DMS53 treated with DMSO at 0.1 percent for 48 hours (cell line): Measurements from ENCODE around the gene CTPS2.

ENCODE experiments used
- DNase-seq: peaks from one replicate; lab custom pipeline; 2025; ENCODE audit not compliant: unreplicated experiment; lab: John Stamatoyannopoulos, UW

CTPS2 gene

DNA sequence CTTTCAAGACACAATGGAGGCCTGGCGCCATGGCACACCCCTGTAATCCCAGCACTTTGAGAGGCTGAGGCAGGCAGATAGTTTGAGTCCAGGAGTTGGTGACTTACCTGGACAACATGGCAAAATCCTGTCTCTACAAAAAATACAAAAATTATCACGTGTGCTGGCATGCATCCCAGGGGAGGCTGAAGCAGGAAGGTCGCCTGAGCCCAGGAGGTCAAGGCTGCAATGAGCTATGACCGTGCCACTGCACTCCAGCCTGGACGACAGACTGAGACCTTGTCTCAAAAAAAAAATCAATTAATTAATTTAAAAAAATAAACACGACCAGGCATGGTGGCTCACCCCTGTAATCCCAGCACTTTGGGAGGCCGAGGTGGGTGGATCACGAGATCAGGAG, 2.0 kb upstream of the CTPS2 start:
- no peak for DNase-seq

DNA sequence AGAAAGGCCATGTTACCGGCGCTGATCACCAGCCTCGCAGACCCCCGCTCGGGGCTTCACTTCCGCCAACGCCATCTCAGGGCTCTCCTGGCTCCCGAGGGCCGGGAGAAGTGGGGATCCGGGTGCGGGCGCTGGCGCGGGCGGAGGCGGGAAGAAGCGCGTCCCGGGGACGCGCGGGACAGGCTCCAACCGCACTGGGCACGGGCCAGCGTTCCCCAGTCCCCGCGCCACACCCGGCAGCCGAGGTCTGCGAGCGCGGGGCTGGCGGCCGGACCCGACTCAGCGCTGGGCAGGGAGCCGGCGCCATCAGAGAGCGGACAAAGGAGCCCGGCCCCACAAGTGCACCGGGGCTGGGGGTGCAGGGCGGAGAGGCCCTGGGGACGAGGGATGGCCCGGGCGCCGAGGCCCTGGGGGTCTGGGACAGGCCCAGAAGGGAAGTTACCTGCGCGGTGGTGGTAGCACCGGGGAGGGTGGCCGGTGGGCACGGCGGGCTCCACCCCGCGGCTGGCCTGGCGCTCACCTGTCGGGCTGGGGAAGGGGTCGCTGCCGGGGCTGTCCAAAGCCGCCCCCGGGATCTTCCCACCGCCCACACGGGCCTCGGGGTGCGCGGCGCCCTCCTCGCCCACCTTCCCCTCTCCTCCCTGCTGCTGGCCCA, 449 bp downstream of the CTPS2 start:
- DNase-seq, result no peak

DNA sequence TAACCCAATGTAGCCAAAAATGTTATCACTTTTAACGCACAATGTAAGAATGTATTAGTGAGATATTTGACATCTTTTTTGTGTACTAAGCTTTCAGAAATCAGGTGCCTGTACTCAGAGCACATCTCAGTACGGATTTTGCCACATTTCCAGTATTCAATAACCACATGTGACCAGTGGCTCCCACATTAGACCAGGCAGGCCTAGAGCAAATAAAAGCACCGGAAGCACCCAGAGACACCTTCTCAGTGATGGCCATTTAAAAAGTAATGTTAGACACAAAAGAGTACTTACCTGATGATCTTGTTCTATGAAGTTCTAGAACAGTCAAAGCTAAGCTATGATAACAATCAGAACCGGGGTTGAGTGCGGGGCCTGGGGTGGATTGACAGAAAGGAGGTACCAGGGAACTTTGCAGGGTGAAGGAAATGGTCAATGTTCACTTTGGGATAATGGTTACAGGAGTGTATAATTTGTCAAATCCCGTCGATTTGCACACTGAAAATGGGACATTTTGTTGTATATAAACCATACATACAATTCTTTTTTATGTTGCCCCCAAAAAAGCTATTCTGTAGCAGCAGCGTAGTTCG, 1.2 kb downstream of the CTPS2 start:
- DNase-seq, result no peak

DNA sequence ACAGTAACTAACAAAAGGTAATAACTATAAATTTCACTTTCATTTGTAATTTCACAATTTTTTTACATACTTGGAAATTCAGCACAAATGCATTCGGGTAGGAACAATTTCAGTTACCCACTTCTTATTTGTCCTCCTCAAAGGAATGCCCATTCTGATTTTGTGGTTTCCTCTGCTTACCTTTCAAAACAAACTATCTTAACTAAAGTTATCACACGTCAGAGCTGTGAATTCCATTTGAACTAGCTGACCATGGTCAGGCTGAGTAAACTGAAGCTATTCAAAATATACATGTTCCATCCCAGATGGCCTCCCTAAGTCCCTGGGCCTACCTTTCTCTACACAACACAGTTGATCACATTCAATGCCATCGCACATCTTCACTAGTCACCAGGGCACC, 4.5 kb downstream of the CTPS2 start:
- no peak for DNase-seq

DNA sequence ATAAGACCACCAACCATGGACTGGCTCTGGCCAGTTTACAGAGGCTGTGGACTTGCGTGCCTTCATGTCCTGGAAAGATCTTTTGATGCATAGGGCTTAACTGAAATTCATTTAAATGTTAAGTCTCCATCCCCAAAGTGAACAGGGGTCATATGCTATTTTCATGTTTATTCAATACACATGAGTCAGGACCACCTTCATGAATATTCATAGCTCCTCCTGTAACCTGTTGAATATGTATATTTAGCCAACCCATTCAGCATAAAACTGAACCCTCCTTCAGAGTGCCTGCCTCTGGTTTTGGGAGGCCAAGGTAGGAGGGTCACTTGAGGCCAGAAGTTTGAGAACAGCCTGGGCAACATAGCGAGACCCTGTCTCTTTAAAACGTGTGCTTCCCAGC, 7.1 kb downstream of the CTPS2 start:
- DNase-seq, result no peak

DNA sequence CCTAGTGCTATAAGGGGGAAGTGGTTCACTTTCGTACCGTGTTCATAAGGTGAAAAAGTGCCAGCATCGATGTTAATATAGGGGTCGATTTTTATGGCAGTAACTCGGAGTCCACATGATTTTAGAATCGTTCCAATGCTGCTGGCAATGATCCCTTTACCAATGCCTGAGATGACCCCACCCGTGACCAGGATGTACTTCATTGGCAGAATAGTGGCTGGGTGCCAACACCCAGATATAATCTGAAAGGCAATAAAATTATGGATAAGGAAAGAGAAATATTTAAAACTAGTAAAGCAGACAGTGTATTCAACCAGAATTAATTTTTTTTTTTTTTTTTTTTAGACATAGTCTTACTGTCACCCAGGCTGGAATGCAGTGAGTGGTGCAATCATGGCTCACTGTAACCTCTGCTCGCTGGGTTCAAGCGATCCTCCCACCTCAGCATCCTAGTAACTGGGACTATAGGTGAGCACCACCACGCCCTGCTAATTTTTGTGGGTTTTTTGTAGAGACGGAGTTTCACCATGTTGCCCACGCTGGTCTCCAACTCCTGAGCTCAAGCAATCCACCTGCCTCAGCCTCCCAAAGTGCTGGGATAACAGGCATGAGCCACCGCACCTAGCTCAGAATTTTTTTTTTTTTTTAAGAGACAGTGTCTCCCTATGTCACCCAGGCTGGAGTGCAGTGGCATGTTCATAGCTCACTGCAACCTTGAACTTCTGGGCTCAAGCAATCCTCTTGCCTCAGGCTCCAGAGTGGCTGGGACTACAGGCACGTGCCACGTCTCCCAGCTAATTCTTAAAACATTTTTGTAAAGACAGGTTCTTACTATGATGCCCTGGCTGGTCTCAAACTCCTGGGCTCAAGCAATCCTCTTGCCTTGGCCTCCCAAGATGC, 9.5 kb downstream of the CTPS2 start:
- no peak for DNase-seq

DNA sequence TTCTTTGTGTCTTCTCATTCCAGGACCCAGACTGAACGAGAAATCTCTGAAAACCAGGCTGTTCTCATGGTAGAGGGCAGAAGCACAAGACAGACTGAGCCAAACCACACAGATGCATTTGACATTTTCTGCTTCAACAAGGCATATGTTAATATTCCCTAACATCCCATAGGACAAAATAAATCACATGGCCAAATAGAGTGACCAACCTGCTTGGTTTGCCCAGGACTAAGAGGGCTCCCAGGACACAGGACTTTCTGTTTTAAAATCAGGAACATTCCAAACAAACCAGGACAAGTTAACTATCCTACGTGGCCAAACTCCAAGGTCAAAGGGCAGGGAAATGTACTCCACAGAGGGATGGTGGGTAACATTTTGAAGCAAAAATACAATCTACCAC, 11.7 kb downstream of the CTPS2 start:
- DNase-seq, result no peak

DNA sequence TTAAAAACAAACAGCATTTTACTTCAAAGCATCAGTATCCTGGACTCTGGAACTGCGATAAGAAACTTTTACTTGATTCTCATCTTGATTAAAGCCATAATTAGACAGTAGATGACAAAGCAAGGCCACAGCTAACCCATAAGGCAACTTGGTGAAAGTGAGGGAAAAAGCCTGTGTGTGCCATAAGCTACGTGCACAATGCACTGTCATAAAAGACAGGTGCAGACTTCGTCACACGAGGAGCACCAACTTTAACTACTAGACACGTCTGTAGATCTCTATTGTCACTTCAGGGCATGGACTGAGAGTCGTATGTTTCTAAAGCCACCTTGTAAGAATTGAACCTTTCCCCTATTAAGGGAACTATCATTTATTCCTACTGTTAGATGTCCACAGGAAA, 13.1 kb downstream of the CTPS2 start:
- no peak for DNase-seq

DNA sequence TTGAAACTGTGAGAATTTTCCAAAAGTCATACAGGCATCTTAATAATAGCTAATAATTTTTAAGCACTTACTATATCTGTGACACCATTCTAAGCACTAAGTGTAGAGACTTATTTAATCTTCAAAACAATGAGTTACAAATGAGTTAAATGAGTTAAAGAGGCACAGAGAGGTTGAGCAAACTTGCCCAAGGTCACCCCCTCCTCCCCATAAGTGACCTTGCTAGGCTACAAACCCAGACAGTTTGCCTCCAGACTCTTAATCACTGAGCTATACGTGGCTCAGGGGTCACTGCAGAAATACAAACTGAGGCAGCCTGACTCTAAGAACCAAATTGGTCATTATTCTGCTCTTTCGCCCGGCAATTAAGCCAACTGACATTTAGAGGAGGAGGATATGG, 15.5 kb downstream of the CTPS2 start:
- DNase-seq, result no peak

DNA sequence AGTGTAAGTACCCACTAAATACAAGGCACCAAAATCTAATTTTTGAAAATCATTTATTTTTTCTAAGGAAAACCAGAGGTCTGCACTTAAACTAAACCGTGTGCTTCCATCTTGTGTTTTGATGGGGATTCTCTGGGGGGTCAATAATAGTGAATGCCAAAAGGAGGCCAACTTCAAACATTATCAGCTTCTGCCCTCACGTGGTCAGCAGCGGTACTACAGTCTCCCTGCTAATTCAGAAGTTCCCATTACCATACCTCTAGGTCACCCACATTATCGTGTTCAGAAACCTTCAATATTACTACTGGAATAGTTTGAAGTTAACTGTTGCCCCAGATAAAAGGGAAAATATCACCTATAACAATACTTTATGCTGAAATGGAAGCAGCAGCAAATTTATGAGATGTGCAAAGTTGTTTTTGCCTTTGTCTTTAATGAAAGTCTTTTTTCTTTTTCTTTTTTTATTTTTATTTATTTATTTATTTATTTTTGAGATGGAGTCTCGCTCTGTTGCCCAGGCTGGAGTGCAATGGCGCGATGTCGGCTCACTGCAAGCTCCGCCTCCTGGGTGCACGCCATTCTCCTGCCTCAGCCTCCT, 17.3 kb downstream of the CTPS2 start:
- DNase-seq, result peak; percentile 16

DNA sequence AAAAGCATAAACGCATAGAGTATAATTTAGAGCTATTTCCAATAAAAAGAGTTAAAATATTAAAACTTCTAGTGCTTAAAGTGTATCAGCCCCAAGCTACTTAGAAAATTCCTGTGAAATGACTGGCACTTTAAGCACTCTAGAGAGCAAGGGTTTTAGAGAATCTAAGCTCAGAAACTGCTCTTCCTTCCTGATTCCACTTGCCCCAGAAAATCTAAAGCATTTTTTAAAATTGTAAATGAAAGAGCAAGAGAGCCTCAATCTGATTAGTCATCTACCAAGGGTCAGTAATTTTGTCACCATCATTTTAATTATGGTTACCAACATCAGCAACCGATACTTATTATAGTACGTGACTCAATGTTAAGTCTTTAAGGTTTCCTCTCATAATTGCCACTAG, 25.0 kb downstream of the CTPS2 start:
- DNase-seq, result no peak

DNA sequence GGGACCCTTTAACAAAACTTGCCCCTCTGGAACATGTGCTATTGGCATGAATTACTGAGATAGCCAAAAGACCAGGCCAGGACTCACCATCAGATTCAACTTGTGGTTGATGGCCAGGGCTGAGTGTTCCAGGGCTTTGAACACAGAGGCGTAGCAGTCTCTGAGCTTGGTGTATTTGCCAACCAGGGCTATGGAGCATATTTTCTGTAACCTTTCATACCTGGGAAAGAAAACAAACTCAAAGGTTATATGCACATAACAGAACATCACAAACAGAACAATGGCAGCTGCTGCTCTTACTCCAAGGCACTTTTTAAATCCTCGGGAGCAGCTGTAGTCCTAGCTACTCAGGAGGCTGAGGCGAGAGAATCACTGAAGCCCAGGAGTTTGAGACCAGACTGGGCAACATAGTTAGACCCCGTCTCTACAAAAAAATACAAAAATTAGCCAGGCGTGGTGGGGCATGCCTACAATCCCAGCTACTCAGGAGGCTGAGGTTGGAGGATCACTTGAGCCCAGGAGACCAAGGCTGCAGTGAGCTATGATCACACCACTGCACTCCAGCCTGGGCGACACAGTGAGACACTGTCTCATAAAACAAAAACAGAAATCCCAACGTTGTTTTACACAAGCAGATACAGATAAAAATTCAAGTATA, 29.3 kb downstream of the CTPS2 start:
- DNase-seq, result no peak

DNA sequence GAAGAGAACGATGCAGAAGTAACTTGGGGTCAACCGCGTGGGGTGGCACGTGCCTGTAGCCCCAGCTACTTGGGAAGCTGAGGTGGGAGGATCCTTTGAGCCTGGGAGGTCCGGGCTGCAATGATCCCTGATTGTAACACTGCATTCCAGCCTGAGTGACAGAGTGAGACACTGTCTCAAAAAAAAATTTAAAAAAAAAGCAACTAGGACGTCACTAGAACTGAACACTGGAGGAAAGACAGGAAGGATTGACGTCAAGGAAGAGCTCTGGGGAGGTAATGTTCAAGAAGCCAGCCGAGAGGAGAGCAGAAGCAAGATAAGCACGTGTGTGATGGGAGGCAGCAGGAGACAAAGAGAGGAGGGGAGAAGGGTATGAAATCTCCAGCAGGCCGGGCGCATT, 33.8 kb downstream of the CTPS2 start:
- no peak for DNase-seq

DNA sequence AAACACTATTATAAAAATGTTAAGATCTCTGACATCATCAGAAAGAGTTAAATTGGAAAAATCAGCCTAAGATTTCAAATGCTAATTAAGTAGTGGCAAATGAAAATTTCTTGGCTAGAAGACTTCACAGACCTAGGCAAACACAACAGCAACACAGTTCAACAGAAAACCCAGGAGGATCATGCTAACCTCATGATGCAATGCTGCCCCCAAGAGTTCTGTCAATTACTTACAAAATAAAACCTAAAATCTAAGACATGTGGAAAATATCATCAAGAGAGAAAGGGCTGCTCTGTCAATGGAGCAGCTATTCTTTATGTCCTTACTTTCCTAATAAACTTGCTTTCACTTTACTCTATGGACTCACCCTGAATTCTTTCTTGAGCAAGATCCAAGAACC, 41.5 kb downstream of the CTPS2 start:
- peak; percentile 3 for DNase-seq

DNA sequence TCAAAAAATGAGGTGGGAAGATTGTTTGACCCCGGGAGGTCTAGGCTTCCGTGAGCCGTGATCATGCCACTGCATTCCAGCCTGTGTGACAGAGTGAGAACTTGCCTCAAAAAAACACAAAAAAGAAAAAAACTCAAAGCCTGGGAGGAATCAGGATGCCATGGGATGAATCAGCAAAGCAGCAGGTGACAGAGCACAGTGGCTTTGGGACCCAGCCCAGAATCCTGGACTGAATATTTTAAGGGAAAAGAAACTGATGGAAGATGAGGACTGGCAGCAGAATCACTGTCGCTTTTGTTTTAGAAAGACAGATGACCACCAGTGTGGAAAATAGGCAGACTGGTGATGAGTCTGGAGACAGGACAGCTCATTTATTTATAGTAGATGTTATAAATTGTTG, 45.9 kb downstream of the CTPS2 start:
- no peak for DNase-seq

DNA sequence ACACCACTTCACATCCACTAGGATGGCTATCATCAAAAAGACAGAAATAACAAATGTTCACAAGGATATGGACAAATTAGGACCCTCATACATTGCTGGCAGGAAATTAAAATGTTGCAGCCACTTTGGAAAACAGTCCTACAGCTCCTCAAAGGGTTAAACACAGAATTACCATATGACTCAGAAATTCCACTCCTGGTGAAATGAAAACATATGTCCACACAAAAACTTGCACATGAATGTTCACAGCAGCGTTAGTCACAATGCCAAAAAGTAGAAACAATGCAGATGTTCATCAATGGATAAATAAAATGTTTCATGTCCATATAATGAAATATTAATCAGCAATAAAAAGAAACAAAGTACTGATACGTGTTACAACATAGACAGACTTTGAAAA, 47.4 kb downstream of the CTPS2 start:
- DNase-seq, result no peak

DNA sequence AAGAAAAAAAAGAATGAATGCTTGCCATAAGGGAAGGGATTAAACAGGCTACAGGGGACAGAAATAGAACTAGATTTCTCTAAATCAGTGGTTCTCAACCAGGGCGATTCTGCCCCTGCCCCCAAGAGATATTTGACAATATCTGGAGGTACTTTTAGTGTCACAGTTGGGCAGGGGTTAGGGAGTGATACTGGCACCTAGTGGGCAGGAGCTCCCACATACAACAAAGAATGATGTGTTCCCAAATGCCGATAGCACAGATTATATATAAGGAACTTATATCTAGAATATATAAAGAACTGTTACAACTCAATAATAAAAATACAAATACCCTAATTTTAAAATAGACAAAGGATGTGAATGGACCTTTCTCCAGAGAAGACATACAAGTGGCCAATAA, 47.8 kb downstream of the CTPS2 start:
- DNase-seq, result no peak

DNA sequence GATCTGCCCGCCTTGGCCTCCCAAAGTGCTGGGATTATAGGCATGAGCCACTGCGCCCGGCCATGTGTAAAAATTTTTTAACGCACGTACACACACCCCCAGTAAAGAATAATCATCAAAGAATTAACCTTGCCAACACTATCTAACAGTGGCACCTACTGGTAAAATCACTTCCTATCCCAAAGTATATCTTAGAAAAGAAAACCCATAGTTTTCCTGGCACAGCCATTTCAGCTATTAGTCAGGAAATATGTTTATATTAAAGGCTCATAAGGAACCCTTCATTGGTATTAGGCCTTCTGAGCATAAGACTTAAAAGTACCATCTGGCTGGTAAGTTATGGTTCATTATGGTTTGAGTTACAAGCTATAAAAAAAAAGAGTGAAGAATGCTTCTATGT, 48.4 kb downstream of the CTPS2 start:
- no peak for DNase-seq

DNA sequence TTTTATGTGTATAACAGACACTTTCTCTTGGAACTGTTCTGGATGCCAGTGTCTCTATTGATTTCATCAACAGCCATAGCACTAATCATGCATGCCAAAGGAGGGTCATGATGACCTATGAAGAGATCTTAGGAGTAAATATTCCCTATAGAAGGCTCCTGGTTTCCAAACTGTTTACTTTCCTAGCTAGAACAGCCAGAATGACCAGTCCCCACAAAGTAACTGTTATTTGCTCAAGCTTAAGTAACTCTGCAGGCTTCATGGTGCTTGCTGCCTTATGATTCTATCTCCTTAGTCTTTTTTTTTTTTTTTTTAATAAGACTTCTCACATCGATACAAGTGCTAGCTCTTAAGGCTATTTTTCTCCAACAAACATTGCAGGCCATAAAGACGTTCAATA, 50.1 kb downstream of the CTPS2 start:
- no peak for DNase-seq

DNA sequence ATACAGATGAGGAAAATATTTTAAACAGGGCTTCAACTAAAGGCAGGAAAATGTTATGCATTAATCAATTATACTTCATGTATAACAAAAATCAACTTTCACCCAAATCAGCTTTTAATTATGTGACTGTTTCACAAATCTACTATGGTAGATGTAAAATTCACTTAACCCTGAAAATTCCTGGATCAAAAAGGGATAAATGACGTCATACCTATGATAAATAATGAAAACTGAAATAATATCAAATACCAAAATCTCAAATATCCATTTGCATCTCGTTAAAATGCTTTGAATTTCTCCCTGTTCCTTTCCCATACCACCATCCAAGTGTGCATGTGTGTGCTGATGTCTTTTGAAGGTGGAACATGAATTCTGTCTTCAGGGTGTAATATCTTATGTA, 51.0 kb downstream of the CTPS2 start:
- no peak for DNase-seq

DNA sequence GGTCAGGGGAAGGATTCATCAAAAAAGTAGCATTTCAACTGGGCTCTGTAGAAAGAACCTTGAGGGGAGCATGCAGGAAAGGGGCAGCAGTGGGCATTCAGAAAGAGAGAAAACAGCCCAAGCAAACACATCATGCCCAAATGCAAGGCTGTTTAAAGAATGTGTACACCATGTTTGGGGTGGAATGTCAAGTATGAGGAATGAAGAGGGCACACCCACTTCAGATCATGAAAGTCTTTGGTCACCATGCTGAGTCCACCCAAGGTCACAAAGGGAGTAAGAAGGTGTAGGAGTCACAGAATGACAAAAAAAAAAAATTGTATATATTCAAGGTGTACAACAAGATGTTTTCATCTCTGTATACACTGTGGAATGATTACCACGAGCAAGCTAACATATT, 53.1 kb downstream of the CTPS2 start:
- DNase-seq, result no peak
